HCT116 (cell line): ENCODE measurements around the gene CEMIP2. TPM values are rescaled to one million over a fixed set of nuclear protein-coding genes. Genes with fewer than 3 reads are reported as not detected.
A peak's percentile ranks its signal among the peaks of the same experiment; 100 is the strongest.

Experiments used
- ATAC-seq: fragments of 200-7000 bp; cut with Tn5 transposase; 2 replicates; pipeline ENCODE4 v1.9.1; 2020; ENCODE audit warnings: mild to moderate bottlenecking, moderate library complexity
- BruUV-seq: library from RNA; stranded (reverse); fragments of 400-500 nt; replicated peaks from 2 replicates; lab custom pipeline; 2021; lab: Mats Ljungman, UMichigan
- CTCF ChIA-PET: fragments of 300-600 bp; sonication (Branson Sonifier 250); formaldehyde crosslinking; loops from one replicate; lab custom pipeline; 2021; ENCODE audit warnings: antibody characterized with exemption; lab: Charles Lee
- POLR2A ChIA-PET: fragments of 300-600, 350-600 bp; sonication (Branson Sonifier 250); formaldehyde crosslinking; loops from one replicate; lab custom pipeline; 2021; ENCODE audit warnings: antibody characterized with exemption; lab: Charles Lee
- RAD21 ChIA-PET, 2 experiments: fragments of 300-600 bp; sonication (Branson Sonifier 250); formaldehyde crosslinking; loops; one replicate each; lab custom pipeline; 2023; ENCODE audit warnings: low total read pairs in 2 of 2; ENCODE audit not compliant: uncharacterized antibody in 2 of 2, unreplicated experiment in 2 of 2, low non-redundant PET in 1 of 2; lab: Charles Lee
- DNase-seq: peaks from one replicate; pipeline ENCODE4 v3.0.0-alpha.2; 2010; ENCODE audit warnings: low read depth, low spot score
- H2AFZ ChIP-seq: fragments of 200-600 bp; shearing (Covaris generic), sonication (generic); 2 replicates; pipeline ENCODE4 v1.6.1; 2017; ENCODE audit warnings: low read depth, mixed run types, mixed read lengths, antibody characterized with exemption, low read length; ENCODE audit not compliant: poor library complexity, severe bottlenecking
- H3K27ac ChIP-seq: 2 replicates; pipeline ENCODE4 v1.5.1; 2012; ENCODE audit warnings: low read depth, low read length
- H3K27me3 ChIP-seq: fragments of 200-600 bp; sonication (generic); 2 replicates; pipeline ENCODE4 v1.6.1; 2016; ENCODE audit warnings: mixed run types, low read length, mixed read lengths; ENCODE audit not compliant: insufficient read depth
- H3K36me3 ChIP-seq, 2 experiments: fragments of 200-500 bp in 1 of 2; fragments of 200-600 bp in 1 of 2; sonication (Bioruptor generic) in 1 of 2; sonication (generic) in 1 of 2; 2 replicates each; pipeline versions ENCODE4 v1.5.1 to v1.6.1; 2014 to 2016; ENCODE audit warnings: low read length in 2 of 2, inconsistent platforms in 1 of 2, mixed read lengths in 1 of 2, mixed run types in 1 of 2; ENCODE audit not compliant: insufficient read depth in 2 of 2, control insufficient read depth in 1 of 2
- H3K4me1 ChIP-seq, 2 experiments: fragments of 200-600 bp in 1 of 2; sonication (generic) in 1 of 2; 2 replicates each; pipeline versions ENCODE4 v1.5.1 to v1.6.1; 2012 to 2017; ENCODE audit warnings: low read length in 2 of 2, inconsistent platforms in 1 of 2, mild to moderate bottlenecking in 1 of 2, mixed read lengths in 1 of 2, mixed run types in 1 of 2, moderate library complexity in 1 of 2; ENCODE audit not compliant: insufficient read depth in 2 of 2, control insufficient read depth in 1 of 2
- H3K4me2 ChIP-seq: fragments of 200-600 bp; sonication (generic); 2 replicates; pipeline ENCODE4 v1.6.1; 2017; ENCODE audit warnings: mixed run types, low read length, mixed read lengths
- H3K4me3 ChIP-seq, 2 experiments: fragments of 200-600 bp in 1 of 2; sonication (generic) in 1 of 2; replicated peaks in 1 of 2; 2 replicates each; pipeline ENCODE4 v1.5.1; 2011 to 2016; ENCODE audit warnings: low read length in 2 of 2, control low read depth in 1 of 2, low read depth in 1 of 2, mild to moderate bottlenecking in 1 of 2, mixed read lengths in 1 of 2, mixed run types in 1 of 2
- H3K79me2 ChIP-seq: fragments of 200-600 bp; sonication (generic); 2 replicates; pipeline ENCODE4 v1.6.1; 2017; ENCODE audit warnings: mild to moderate bottlenecking, mixed run types, low read length, moderate library complexity, mixed read lengths; ENCODE audit not compliant: insufficient read depth
- H3K9ac ChIP-seq: fragments of 200-600 bp; sonication (generic); 2 replicates; pipeline ENCODE4 v1.6.1; 2016; ENCODE audit warnings: low read length, mixed read lengths
- H3K9me2 ChIP-seq: fragments of 200-600 bp; sonication (generic), shearing (Covaris generic); 2 replicates; pipeline ENCODE4 v1.6.1; 2017; ENCODE audit warnings: mixed run types, mild to moderate bottlenecking, moderate library complexity; ENCODE audit not compliant: insufficient read depth
- H3K9me3 ChIP-seq, 2 experiments: fragments of 200-500 bp in 1 of 2; fragments of 200-600 bp in 1 of 2; sonication (Bioruptor generic) in 1 of 2; sonication (generic) in 1 of 2; 2 replicates each; pipeline ENCODE4 v1.6.1; 2014 to 2017; ENCODE audit warnings: low read length in 2 of 2, mixed read lengths in 2 of 2, inconsistent platforms in 1 of 2, low read depth in 1 of 2, mild to moderate bottlenecking in 1 of 2, mixed run types in 1 of 2, moderate library complexity in 1 of 2; ENCODE audit not compliant: control insufficient read depth in 1 of 2, insufficient read depth in 1 of 2
- H4K20me1 ChIP-seq: fragments of 200-600 bp; sonication (generic), shearing (Covaris generic); 2 replicates; pipeline ENCODE4 v1.6.1; 2017; ENCODE audit warnings: mixed run types, mild to moderate bottlenecking, moderate library complexity; ENCODE audit not compliant: insufficient read depth
- CBX3 ChIP-seq: IDR thresholded peaks from 2 replicates; pipeline ENCODE4 v1.6.1; 2012; ENCODE audit warnings: low read depth
- EZH2 ChIP-seq: fragments of 200-600 bp; sonication (generic); IDR thresholded peaks from 2 replicates; pipeline ENCODE4 v1.6.1; 2017; ENCODE audit warnings: antibody characterized with exemption, mixed run types
- FOSL1 ChIP-seq: IDR thresholded peaks from 2 replicates; pipeline ENCODE4 v1.6.1; 2012; ENCODE audit warnings: low read depth
- POLR2A ChIP-seq: IDR thresholded peaks from 2 replicates; pipeline ENCODE4 v1.7.0; 2011; ENCODE audit warnings: borderline replicate concordance; ENCODE audit not compliant: insufficient read depth, insufficient read length; ENCODE audit errors: extremely low read depth
- RAD21 ChIP-seq: IDR thresholded peaks from 2 replicates; pipeline ENCODE4 v1.6.1; 2012; ENCODE audit warnings: low read depth, mild to moderate bottlenecking
- SIN3A ChIP-seq: IDR thresholded peaks from 2 replicates; pipeline ENCODE4 v1.6.1; 2012; ENCODE audit warnings: low read depth
- TCF7L2 ChIP-seq: IDR thresholded peaks from 2 replicates; pipeline ENCODE4 v1.7.0; 2011; ENCODE audit warnings: borderline replicate concordance, inconsistent platforms; ENCODE audit not compliant: insufficient read depth, insufficient read length; ENCODE audit errors: extremely low read depth
- ZNF274 ChIP-seq: fragments of 200-500 bp; sonication (Bioruptor generic); IDR thresholded peaks from 2 replicates; pipeline ENCODE4 v1.6.1; 2014; ENCODE audit warnings: mild to moderate bottlenecking, low read depth, low read length, inconsistent platforms
- intact Hi-C: fragments of 100-400 bp; cut with micrococcal nuclease; formaldehyde crosslinking; loops from 2 replicates; pipeline ENCODE4 v1.10.0; 2022
- total RNA-seq: library from RNA; stranded (reverse); gene quantifications from one replicate; pipeline ENCODE4 v1.2.1, GENCODE V29; 2021; ENCODE audit not compliant: unreplicated experiment
- TF ChIP-seq, protein P1 (sequence below): IDR thresholded peaks from 2 replicates; pipeline ENCODE4 v1.6.1; 2011; ENCODE audit warnings: mild to moderate bottlenecking, low read length, moderate library complexity; ENCODE audit not compliant: insufficient replicate concordance; ENCODE audit errors: extremely low read depth

CEMIP2 gene
- total RNA-seq, 1 experiment from 2014 or later, result 14.3 TPM

DNA sequence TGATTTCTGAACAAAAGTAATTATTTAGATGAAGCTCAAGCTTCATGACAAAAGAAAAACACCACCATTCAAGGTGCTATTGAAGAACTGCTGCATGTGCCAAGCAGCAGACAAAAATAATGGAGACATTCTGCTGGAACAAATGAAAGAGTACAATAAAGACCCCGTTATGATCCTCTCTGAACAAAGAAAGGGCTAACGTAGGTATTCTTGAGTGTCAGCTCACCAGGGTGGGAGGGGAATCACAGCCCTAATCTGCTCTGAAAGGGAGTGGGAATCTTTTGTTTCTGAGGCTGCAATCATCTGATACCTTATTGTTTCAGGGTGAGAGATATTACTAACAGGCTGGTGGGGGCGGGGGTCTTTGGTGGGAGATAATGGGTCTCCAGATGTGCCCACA, 15.4 kb downstream of the CEMIP2 start:
- no peak for TF ChIP-seq CBX3
- TF ChIP-seq, protein P1, sequence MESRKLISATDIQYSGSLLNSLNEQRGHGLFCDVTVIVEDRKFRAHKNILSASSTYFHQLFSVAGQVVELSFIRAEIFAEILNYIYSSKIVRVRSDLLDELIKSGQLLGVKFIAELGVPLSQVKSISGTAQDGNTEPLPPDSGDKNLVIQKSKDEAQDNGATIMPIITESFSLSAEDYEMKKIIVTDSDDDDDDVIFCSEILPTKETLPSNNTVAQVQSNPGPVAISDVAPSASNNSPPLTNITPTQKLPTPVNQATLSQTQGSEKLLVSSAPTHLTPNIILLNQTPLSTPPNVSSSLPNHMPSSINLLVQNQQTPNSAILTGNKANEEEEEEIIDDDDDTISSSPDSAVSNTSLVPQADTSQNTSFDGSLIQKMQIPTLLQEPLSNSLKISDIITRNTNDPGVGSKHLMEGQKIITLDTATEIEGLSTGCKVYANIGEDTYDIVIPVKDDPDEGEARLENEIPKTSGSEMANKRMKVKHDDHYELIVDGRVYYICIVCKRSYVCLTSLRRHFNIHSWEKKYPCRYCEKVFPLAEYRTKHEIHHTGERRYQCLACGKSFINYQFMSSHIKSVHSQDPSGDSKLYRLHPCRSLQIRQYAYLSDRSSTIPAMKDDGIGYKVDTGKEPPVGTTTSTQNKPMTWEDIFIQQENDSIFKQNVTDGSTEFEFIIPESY, result no peak
- TF ChIP-seq EZH2, result no peak
- no peak for TF ChIP-seq ZNF274
- DNase-seq (no peak), ATAC-seq (no peak)
- BruUV-seq, result no TSS peak
- intact Hi-C loops, result no loop called here
- H3K4me3 ChIP-seq, result no peak overlapping the region
- CTCF ChIA-PET, result no interaction called here
- no peaks in the 10 kb centered on the region for H3K9me3 ChIP-seq
- H3K27ac ChIP-seq, result no peak overlapping the region
- no peak overlapping the region for H2AFZ ChIP-seq
- H3K9ac ChIP-seq, result no peak overlapping the region
- H3K9me2 ChIP-seq, result no peaks in the 10 kb centered on the region
- H3K4me1 ChIP-seq, result peaks cover 2 to 8% of the 10 kb centered on the region in 2 experiments; a peak in 2 of 4 replicates
- no peaks in the 10 kb centered on the region for H4K20me1 ChIP-seq
- RAD21 ChIA-PET, result no interaction called here
- no peaks in the 10 kb centered on the region for H3K79me2 ChIP-seq
- POLR2A ChIA-PET, result no interaction called here
- no peak overlapping the region for H3K4me2 ChIP-seq
- no peaks in the 10 kb centered on the region for H3K27me3 ChIP-seq
- H3K36me3 ChIP-seq, result no peaks in the 10 kb centered on the region

DNA sequence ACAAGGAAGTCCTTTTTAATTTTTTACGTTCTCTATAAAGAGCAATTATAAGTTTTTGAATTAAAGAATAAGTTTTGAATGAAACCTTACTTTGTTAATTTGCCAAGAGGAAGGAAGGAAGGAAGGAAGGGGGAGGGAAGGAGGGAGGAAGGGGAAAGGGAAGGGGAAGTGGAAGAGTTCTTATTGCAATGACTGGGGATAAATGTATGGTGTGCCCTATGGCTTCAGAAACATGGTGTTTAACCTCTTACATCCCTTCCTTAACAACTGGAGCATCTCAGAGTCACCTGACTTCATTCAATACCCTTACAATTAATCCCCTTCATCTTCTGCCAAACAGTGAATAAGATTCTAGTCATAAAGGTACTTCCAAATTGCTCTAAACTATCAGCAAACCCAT, 16.0 kb downstream of the CEMIP2 start:
- ChIA-PET CTCF (no interaction called here), POLR2A (no interaction called here), RAD21 (no interaction called here)
- no peak for DNase-seq
- no peaks in the 10 kb centered on the region for H3K27me3 ChIP-seq
- H2AFZ ChIP-seq, result no peak overlapping the region
- BruUV-seq, result no TSS peak
- H3K9me3 ChIP-seq, result no peaks in the 10 kb centered on the region
- no peak overlapping the region for H3K4me2 ChIP-seq
- no peaks in the 10 kb centered on the region for H3K79me2 ChIP-seq
- no peak overlapping the region for H3K9ac ChIP-seq
- H3K4me3 ChIP-seq, result no peak overlapping the region
- H4K20me1 ChIP-seq, result no peaks in the 10 kb centered on the region
- TF ChIP-seq FOSL1, result peak; percentile 48; the same call in 1 of the 2 replicates
- TF ChIP-seq, protein P1, result no peak
- no peak for TF ChIP-seq RAD21
- TF ChIP-seq SIN3A, result no peak
- TF ChIP-seq POLR2A, result no peak
- no peak for TF ChIP-seq TCF7L2
- ATAC-seq, result no peak
- no peaks in the 10 kb centered on the region for H3K36me3 ChIP-seq
- no peaks in the 10 kb centered on the region for H3K9me2 ChIP-seq
- intact Hi-C loops, result no loop called here
- H3K27ac ChIP-seq, result no peak overlapping the region
- peaks cover 0 to 8% of the 10 kb centered on the region in 2 experiments; a peak in 1 of 4 replicates for H3K4me1 ChIP-seq
